Panc1 (cell line): ENCODE measurements around the gene CREM.

Source experiments
- POLR2AphosphoS5 ChIP-seq: IDR thresholded peaks from 2 replicates; pipeline ENCODE4 v1.6.1; 2012; ENCODE audit warnings: mild to moderate bottlenecking, low read depth, low read length, moderate library complexity
- SIN3A ChIP-seq: IDR thresholded peaks from 2 replicates; pipeline ENCODE4 v1.6.1; 2012; ENCODE audit warnings: low read depth, mild to moderate bottlenecking, low read length, moderate library complexity, borderline replicate concordance; ENCODE audit not compliant: insufficient read depth
- TCF7L2 ChIP-seq: IDR thresholded peaks from 2 replicates; pipeline ENCODE4 v1.6.1; 2011; ENCODE audit warnings: mild to moderate bottlenecking, low read depth, low read length, inconsistent platforms
- TF ChIP-seq, protein P1 (sequence below): fragments of 450-650 bp; IDR thresholded peaks from 2 replicates; pipeline ENCODE4 v1.5.1; 2017; ENCODE audit warnings: mild to moderate bottlenecking

DNA sequence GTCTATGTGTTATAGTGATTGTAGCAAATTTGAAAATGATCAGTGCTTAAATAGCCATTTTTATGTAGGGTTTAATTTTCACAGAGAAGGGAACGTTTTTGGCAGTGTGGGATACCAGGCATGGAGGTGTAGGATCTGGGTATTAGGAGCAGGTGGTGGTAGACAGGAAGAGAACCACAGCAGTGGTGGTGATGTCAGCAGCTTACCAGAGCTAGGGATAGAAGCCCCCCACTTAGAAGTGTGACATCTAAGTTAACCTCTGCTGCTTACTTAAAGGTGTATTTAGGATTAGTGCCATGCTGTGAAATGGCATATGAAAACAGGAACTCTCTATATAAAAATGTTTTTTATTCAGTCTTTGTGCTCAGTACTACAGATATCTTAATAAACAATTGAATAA, 73.8 kb downstream of the CREM start:
- TF ChIP-seq, protein P1, sequence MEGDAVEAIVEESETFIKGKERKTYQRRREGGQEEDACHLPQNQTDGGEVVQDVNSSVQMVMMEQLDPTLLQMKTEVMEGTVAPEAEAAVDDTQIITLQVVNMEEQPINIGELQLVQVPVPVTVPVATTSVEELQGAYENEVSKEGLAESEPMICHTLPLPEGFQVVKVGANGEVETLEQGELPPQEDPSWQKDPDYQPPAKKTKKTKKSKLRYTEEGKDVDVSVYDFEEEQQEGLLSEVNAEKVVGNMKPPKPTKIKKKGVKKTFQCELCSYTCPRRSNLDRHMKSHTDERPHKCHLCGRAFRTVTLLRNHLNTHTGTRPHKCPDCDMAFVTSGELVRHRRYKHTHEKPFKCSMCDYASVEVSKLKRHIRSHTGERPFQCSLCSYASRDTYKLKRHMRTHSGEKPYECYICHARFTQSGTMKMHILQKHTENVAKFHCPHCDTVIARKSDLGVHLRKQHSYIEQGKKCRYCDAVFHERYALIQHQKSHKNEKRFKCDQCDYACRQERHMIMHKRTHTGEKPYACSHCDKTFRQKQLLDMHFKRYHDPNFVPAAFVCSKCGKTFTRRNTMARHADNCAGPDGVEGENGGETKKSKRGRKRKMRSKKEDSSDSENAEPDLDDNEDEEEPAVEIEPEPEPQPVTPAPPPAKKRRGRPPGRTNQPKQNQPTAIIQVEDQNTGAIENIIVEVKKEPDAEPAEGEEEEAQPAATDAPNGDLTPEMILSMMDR = no peak
- TF ChIP-seq POLR2AphosphoS5 (no peak), TCF7L2 (no peak), SIN3A (no peak)
